NCI-H2196 treated with DMSO at 0.1 percent for 48 hours (cell line): ENCODE data around the gene GINS2.
A peak's percentile ranks its signal among the peaks of the same experiment; 100 is the strongest.

Source experiments
- DNase-seq: peaks from one replicate; lab custom pipeline; 2025; ENCODE audit not compliant: unreplicated experiment; lab: John Stamatoyannopoulos, UW

GINS2 gene

DNA sequence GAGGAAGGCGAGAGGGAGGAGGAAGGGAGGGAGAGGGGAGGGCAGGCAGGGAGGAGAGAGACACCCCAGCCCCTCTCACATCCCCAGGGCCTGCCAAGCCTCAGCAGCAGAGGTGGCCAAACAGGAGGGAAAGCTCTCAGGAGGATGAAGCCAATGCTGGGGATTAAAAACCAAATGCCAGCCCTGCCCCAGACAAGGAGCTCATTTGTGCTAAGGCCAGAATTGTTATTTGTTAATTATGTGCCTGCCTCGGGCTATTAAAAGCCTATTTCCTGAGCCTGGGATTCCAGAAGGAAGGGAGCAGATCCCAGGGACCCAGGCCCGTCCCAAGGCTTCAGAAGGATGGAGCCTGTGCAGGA, 27.9 kb upstream of the GINS2 start:
- no peak for DNase-seq

DNA sequence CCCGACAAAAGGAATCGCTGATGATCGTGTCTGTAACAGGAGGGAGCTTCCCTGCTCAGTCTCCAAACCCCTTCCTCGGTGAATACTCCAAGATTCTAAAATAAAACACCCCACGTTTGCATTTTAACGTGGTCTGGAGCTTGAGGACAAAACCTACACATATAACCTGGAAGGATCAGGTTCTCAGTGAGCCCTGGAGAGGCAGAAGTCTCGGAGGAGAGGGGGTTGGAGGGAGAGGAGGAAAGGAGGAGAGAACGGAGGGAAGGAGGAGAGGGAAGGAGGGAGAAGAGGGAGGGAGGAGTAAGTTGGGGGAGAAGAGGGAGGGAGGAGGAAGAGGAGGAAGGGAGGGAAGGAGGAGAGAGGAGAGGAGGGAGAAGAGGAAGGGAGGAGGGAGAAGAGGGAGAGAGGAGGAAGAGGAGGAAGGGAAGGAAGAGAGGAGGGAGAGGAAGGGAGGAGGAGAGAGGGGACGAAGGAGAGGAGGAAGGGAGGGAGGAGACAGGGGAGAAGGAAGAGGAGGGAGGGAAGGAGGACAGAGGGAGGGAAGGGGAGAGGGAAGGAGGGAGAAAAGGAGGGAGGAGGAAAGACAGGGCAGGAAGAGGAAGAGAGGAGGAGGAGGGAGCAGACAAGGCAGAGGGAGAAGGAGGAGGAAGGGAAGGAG, 27.4 kb upstream of the GINS2 start:
- DNase-seq: no peak

DNA sequence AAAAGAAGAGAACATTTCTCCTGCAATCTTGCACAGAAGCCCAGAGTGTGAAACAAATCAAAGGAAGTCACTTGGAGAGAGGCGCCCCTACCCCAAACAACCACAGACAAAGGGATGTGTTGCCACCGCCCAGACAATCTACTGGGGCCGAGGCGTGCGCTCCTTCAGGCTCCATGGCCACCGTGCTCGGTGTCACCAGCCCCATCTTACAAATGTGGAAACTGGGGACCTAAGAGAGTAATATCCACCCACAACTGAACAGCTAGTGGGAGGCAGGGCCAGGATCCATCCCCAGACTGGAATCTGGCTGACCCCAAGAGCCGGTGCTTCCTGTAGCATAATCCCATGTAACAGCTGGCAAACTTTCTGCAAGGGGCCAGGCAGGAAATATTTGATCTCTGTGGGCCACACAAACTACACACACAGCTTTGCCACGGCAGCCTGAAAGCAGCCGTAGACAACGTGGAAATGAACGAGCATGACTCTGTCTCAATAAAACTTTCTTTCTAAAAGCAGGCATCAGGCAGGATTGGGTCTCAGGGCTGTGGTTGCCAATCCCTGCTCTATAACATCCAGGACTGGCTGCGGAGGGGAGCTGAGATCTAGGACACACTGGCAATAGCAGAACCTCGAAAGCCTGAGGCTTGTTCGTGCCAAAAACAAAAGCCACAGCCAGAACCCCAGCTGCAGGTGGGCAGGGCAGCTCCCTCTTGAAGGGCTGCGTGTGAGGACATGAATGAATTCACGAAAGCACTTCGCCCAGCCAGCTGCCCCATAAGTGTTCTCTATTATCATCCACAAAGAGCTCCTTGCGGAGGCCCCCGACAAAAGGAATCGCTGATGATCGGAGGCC, 26.6 kb upstream of the GINS2 start:
- DNase-seq: peak; percentile 24

DNA sequence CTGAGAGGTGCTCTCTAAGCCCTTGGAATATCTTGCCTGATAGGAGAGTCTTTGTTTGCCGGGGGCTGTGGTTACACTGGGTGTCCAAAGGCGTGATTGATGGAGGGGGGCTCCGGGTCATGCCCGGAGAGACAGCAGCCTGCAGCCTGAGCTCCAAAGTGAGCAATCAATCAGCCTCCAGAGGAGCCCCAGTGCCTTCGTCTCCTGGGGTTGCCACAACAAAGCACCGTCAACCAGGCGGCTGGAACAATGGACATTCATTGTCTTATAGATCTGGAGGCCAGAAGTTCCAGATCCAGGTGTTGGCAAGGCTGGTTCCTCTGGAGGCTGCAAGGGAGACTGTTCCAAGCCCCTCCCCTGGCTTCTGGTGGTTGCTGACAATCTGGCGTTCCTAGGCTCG, 24.0 kb upstream of the GINS2 start:
- no peak for DNase-seq

DNA sequence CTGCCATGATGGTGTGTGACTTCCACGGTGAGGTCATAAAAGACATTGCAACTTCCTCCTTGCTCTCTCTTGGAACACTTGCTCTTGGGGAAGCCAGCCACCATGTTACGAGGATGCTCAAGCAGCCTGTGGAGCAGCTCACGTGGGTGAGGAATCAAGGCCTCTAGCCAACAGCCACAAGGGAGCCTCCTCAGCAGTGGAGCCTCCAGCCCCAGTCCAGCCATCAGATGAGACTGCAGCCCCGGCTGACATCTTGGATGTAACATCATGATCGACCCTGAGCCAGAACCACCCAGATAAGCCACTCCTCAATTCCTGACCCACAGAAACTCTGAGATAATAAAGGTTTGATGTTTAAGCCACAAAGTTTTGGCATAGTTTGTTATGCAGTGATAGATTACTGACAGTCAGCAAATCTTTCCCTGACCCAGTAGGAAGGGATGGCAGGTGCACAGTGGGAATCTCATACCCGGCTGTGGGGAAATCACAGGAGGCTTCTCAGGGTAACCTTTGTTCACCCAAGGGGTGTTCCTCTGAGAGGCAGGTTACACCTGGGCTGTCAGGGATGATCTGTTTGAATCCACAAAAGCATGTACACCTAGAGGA, 23.3 kb upstream of the GINS2 start:
- DNase-seq: no peak

DNA sequence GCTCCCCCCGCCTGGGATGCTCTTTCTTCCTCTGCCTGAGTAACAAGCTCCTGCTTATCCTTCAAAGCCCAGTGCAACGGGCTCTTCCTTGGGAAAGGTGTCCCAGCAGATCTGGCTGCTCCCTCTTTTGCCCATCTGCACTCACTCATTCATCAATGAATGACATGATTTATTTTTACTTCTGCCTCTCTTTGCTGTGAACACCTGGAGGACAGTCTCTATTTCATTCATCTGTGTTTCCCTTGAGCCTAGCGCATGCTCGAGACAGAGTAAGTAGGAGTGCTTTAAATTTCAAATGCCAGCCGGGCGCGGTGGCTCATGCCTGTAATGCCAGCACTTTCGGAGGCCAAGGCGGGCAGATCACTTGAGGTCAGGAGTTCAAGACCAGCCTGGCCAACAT, 22.0 kb upstream of the GINS2 start:
- no peak for DNase-seq

DNA sequence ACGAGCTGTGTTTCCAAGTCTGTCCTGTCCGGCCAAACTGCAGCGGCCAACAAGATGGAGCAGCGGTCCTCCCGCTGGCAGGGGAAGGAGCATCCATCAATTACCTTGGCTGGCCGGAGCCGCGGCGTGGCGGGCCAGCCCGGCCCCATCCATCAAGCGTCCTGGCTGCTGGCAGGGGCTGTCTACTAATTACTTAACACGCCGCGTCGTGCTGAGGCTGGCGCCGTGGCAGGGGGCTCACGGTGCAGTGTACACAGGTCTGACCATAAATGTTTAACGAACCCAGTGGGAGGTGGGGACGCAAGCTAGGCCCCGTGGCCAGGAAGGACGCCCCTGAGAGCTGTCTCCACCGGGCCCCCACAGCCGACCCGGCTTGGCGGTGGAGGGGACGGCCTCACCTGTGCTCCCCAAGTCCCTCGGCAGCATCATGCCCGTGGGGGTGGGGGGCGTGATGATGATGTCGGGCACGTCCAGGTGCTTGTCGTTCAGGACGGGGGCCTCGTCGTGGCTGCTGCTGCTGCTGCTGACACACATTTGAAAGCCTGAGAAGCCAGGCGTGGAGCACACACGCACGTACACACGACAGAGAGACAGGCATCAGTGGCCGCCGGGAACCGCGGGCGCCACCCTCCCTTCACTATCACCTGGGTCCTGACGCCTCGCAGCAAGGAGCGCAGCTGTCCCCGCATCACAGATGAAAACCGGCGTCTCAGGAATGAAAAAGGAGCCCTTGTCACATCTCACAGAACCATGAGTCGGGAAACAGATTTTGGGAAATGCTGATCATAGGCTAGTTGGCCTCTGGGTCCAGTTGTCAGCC, 21.2 kb upstream of the GINS2 start:
- DNase-seq: no peak

DNA sequence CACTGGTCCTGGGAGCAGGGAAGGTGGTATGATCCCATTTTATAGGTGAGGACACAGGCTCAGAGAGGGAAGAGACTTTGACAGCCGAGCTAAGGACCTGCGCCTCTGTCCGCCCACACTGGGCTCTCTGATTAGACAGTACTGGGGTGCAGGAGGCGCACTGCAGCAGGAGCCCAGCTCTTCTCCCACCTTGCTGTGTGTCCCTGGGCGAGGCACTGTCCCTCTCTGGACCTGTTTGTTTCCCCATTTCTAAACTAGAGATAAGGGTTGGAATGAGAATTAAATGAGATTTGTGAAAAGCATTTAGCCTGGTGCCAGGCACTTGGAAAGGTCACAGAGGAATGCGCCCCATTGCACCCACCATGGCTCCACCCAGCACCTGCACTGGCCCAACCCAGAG, 19.6 kb upstream of the GINS2 start:
- no peak for DNase-seq

DNA sequence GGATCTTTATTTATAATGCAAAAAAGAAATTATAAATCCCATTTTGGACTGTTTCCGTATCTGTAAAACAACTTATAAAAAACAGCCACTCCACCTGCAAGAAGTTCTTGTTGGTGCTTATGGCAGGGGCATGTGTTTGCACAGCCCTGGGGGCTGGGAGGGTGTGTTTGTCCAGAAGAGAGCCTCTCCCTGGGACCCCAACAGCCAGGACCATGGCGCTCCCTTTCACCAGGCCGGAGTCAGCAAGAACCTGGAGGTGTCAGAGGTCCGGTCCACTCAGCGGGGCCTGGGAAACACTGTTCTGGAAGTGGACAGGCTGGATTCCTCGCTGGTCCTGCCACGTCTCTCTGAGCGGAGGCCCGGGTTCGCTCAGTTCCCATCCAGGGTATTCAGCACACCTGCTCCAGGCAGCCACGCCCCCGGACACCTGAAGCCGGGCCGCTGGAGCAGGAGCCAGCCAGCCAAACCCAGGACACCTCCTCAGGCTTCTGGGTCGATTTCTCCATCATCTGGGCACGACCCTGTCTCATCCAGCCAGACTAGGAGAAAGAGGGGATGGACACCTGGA, 18.9 kb upstream of the GINS2 start:
- no peak for DNase-seq

DNA sequence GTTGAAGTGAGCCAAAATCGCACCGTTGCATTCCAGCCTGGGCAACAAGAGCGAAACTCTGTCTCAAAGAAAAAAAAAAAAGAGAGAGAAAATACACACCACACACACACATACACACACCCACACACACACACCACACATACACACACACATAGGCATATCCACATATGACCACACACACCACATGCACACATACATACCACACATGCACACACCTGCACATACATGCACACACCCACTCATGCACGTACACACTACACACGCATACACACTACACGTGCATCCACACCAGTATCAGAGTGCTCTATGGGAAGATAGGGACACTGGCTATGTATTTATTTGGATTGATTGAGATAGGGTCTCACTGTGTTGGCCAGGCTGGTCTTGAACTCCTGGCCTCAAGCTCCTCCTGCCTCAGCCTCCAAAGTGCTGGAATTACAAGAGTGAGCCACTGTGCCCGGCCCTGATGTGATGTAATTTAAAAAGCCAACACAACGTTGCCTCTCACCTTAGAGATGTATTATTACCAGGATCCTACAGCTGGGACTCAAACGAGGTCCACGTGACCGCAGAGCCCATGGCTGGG, 17.8 kb upstream of the GINS2 start:
- no peak for DNase-seq

DNA sequence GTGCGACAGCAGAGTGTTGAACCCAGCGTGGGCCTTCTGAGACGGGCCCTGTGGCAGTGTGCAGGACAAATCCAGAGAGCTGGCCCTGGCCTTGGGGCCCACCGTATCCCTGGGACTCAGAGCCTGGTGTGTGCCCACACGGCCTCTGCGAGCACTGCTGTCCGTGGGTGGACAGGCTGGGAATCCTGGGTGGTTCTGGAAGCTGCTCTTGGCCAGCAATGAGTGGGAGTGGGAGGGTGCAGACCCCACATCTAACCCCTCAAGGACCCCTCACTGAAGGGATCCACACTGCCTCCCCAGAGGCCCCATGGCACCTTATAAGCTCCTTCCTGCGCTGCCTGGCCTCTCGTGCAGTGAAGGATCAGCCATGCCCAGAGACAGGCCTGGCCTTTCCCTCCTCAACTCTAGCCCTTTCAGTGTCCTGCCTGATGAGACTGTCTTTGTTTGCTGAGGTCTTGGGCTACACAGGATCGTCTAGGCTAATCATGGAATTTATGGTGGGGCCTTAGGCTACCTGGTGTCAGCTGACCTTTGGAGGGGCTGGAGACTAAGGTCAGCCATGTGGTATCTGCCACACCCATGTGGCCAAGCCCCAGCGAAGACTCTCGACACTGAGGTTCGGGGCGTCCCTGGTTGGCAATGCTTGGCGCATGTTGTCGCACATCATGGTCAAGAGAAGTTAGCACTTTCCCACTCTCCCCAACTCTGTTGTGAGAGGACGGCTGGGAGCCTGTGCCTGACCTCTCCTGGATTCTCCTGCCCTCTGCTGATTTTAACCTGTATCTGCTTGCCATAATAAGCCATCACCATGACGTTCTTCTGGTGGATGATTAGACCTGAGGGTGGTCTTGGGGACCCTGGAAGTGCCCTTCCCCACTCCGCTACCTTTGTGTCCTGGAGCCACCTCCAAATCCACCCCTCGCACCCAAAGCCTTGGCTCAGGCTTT, 16.4 kb upstream of the GINS2 start:
- DNase-seq: no peak

DNA sequence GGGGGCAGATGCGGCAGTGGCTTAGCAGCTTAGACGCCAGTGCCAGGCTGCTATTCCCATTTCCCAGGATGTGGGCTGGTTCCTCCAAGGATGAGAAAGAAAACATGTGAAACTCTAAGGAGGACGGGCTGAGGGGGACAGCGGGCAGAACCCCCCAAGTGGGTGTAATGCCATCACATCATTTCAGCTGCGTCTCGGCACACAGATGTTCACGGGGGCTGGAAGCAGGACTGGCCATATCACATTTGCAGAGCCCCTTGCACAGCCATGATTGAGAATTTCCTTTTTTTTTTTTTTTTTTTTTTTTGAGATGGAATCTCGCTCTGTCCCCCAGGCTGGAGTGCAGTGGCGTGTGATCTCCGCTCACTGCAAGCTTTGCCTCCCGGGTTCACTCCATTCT, 15.3 kb upstream of the GINS2 start:
- DNase-seq: no peak

DNA sequence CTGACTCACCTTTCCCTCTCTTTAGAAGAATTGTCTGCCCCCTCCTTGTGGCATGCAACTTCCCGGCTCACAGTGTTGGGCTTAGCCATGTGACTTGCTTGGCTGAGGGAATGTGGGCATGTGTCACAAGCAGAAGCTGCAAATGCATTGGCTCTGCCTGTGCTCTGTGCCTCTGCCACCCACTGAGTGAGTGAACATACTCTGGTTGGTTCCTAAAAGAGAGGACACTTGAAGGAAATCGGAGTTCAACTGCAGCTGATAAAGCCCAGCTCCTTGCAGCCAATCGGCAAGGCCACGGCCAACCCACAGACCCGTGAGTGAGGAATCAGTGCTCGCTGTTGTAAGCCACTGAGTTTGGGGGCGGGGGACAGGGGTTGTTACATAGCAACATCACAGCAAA, 10.9 kb upstream of the GINS2 start:
- DNase-seq: no peak

DNA sequence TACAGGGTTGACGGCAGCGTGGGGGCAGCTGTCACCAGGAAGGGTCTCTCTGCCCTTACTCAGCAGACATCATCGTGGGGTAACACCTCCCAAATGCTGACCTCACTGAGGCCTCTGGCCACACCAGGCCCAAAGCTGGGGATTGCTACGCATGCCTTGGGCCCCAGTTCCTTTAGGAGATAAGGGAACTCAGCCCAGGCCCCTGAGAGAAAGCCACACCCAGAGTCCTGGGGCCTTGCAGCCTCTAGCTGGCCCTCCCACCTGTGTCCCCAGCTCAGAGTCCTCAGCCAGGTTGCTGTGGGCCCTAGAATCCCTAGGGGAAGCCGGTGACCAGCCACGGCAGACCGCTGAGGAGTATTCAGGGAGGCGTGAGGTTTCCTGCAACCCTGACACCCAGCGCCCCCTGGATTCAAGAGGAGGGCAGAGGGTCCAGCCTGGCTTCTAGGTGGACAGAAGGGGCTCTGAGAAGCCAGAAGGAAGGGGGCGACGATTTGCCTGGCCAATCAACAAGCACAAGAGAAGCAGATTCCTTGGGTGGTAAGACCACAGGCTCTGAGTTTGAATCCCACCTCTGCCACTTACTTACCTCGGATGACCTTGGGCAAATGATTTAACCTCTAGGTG, 10.3 kb upstream of the GINS2 start:
- no peak for DNase-seq

DNA sequence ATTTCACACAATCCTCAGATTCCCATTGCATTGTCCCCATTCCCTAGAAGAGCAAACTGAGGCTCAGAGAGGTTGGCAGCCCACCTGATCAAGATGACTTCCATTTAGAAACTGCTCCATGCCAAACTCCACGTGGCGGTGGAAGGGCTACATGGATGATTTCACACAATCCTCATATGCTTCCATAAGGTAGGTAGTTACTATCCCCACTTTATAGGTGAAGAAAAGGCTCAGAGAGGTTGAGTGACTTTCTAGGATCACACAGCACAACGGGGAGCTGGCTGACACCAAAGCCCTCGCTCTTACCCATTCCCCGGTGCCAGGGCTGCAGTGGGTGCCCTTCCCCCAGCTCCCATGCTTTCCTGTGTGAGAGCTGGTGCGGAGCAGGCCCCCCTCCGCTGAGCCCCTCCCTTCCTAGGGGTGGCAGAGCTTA, 9.7 kb upstream of the GINS2 start:
- DNase-seq: no peak

DNA sequence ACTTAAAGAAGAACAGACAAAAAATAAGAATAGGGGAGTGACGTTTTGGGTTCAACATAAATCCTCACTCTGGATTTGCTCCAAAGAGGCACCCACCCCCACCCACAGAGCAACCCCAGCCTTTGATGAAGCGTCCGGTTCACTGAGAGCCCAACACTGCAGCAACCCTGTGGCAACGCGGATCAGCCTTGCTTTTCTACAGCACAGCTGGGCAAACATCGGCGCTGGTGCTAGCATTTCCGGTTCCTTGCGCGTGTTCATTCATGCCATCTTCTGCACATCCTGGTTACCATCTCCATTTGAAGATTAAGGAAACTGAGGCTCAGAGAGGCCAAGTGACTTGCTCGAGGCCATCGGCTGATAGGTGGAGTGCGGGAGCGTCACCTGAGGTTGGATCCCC, 8.7 kb upstream of the GINS2 start:
- DNase-seq: no peak

DNA sequence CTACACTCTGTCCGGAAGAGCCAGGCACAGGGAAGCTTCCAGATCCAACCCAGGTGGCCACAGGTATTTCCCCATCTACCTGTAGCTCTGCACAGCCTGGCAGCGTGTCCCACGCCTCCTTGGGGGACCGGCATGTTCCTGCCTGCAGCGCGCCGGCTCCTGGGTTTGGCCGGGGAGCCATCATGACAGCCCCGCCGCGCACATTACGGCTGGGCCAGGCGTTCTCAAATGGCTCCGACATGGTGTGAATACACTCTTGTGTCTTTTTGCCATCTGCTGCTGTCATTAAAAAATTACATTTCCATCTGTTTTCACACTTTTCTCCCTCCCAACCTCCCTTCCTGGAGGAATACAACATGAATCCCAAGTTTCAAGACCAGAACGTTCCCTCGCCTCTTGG, 8.0 kb upstream of the GINS2 start:
- DNase-seq: no peak

DNA sequence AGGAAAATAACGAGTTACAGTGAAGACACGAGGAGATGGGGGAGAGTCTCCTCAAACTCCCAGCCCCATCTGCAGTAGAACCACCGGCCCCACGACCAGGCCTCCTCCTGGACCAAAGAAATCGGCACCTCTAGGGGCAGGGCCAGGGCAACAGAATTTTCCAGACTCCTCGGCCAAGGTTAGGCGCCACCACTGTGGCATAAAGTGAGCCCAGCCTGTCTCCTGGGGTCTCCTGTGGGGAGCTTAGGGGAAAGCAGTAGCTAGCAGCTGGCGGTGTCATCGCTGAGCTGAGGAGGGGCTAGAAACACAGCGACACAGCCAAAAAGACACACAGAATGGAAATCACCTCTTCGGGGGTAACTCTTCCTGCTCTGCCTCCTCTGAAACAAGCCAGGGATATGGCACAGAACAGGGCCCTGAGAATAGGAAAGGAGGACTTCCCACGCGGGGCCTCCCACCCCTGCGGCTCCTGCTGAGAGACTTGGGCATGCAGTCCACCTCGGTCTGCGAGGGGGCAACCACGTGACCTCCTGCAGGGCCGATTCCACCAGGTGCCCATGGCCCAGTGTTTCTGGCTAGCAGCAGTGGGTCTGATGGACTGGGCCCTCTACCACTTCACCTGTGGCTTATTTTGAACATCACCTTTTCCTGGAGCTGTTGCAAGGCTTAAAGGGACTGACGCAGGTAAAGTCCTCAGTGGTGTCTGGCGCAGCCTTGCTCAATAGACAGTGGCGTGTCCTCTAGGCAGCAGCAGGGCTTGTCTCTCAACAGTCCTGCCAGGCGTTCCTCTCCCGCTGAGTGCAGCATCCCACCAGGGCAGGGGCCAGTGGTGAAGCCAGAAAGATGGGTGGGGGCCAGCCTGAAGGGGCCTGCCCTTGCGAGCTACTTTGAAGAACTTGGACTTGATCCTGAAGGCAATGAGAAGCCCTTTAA, 6.7 kb upstream of the GINS2 start:
- DNase-seq: no peak
